ENCODE data around the gene TTLL11. TPM values are rescaled to one million over a fixed set of nuclear protein-coding genes. Genes with fewer than 3 reads are reported as not detected.

TTLL11 gene
- polyA plus RNA-seq, 1 donor from 2014 or later: 8.0 TPM

- H3K27ac ChIP-seq (ENCODE audit: low read length): no peak overlapping the region
- H3K4me2 ChIP-seq (ENCODE audit: low read length): no peak overlapping the region
- no peak overlapping the region for H3K4me3 ChIP-seq (ENCODE audit: low read length)
- no peak overlapping the region for H2AFZ ChIP-seq (ENCODE audit: low read depth, low read length)
- no peaks in the 10 kb centered on the region for H3K9me2 ChIP-seq (ENCODE audit: insufficient read depth, low read length)
- no peak overlapping the region for H3K9ac ChIP-seq (ENCODE audit: low read length)
- no peaks in the 10 kb centered on the region for H3K79me2 ChIP-seq (replicated peaks; ENCODE audit: insufficient read depth, low read length)
- H3F3A ChIP-seq (ENCODE audit: insufficient read depth, low read length, poor library complexity, severe bottlenecking): no peaks in the 10 kb centered on the region
- no peaks in the 10 kb centered on the region for H3K9me3 ChIP-seq (ENCODE audit: low read length)
- no peaks in the 10 kb centered on the region for H4K20me1 ChIP-seq (ENCODE audit: insufficient read depth)
- no peaks in the 10 kb centered on the region for H3K27me3 ChIP-seq (ENCODE audit: insufficient read depth, low read depth, low read length)
- TF ChIP-seq MXI1 (conservative IDR thresholded peaks at IDR 0.05; ENCODE audit: poor library complexity, severe bottlenecking) (no peak), EP300 (conservative IDR thresholded peaks at IDR 0.05; ENCODE audit: poor library complexity, severe bottlenecking) (no peak), REST (IDR thresholded peaks at IDR 0.05; ENCODE audit: borderline replicate concordance) (no peak), POLR2AphosphoS5 (IDR thresholded peaks at IDR 0.05) (no peak), RAD21 (conservative IDR thresholded peaks at IDR 0.05) (peak; percentile 37), SMC3 (conservative IDR thresholded peaks at IDR 0.05; ENCODE audit: poor library complexity) (peak; percentile 46)
- TF ChIP-seq, protein P1, sequence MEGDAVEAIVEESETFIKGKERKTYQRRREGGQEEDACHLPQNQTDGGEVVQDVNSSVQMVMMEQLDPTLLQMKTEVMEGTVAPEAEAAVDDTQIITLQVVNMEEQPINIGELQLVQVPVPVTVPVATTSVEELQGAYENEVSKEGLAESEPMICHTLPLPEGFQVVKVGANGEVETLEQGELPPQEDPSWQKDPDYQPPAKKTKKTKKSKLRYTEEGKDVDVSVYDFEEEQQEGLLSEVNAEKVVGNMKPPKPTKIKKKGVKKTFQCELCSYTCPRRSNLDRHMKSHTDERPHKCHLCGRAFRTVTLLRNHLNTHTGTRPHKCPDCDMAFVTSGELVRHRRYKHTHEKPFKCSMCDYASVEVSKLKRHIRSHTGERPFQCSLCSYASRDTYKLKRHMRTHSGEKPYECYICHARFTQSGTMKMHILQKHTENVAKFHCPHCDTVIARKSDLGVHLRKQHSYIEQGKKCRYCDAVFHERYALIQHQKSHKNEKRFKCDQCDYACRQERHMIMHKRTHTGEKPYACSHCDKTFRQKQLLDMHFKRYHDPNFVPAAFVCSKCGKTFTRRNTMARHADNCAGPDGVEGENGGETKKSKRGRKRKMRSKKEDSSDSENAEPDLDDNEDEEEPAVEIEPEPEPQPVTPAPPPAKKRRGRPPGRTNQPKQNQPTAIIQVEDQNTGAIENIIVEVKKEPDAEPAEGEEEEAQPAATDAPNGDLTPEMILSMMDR (IDR thresholded peaks at IDR 0.05; ENCODE audit: poor library complexity, severe bottlenecking): peak; percentile 39
- no peaks in the 10 kb centered on the region for H3K36me3 ChIP-seq (ENCODE audit: insufficient read depth, low read length)
Measured at GRCh38 chr9:122016744-122017143, 76.4 kb downstream of the TTLL11 start.

DNA sequence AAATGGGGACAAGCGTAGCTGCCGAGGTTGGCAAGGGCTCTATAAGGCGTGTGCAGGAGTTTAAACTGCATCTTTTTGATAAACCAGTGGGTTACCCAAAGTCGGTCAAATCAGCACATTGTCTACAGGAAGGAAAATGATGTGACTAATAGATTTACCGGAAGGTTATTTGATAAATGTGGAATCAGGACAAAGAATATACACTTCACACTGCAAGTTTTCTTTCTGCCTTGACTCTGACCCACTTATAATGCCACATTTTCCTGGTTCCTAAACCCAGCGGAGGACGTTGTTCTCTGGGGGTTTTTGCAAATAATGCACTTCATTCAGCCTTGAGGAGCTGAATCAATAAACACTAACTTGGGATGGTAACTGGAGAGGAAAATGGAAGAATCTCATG is 76.8 kb downstream of the TTLL11 start:
- Histone ChIP-seq H3K36me3 (ENCODE audit: insufficient read depth, low read length) (no peaks in the 10 kb centered on the region), H3K9ac (ENCODE audit: low read length) (no peak overlapping the region), H3K4me2 (ENCODE audit: low read length) (no peak overlapping the region), H3F3A (ENCODE audit: insufficient read depth, low read length, poor library complexity, severe bottlenecking) (no peaks in the 10 kb centered on the region), H3K27ac (ENCODE audit: low read length) (no peak overlapping the region), H4K20me1 (ENCODE audit: insufficient read depth) (no peaks in the 10 kb centered on the region), H3K79me2 (replicated peaks; ENCODE audit: insufficient read depth, low read length) (no peaks in the 10 kb centered on the region), H3K9me3 (ENCODE audit: low read length) (no peaks in the 10 kb centered on the region), H3K27me3 (ENCODE audit: insufficient read depth, low read depth, low read length) (no peaks in the 10 kb centered on the region), H3K9me2 (ENCODE audit: insufficient read depth, low read length) (no peaks in the 10 kb centered on the region), H2AFZ (ENCODE audit: low read depth, low read length) (no peak overlapping the region), H3K4me3 (ENCODE audit: low read length) (no peak overlapping the region)
- TF ChIP-seq POLR2AphosphoS5 (IDR thresholded peaks at IDR 0.05) (no peak), MXI1 (conservative IDR thresholded peaks at IDR 0.05; ENCODE audit: poor library complexity, severe bottlenecking) (no peak), TAF1 (IDR thresholded peaks at IDR 0.05; ENCODE audit: low read depth) (no peak), RAD21 (conservative IDR thresholded peaks at IDR 0.05) (no peak), EZH2 (IDR thresholded peaks at IDR 0.05; ENCODE audit: borderline replicate concordance, insufficient read depth, low read length, poor library complexity, severe bottlenecking) (no peak), EP300 (conservative IDR thresholded peaks at IDR 0.05; ENCODE audit: poor library complexity, severe bottlenecking) (no peak), REST (IDR thresholded peaks at IDR 0.05; ENCODE audit: borderline replicate concordance) (no peak), SMC3 (conservative IDR thresholded peaks at IDR 0.05; ENCODE audit: poor library complexity) (no peak)
- TF ChIP-seq, protein P1 (IDR thresholded peaks at IDR 0.05; ENCODE audit: poor library complexity, severe bottlenecking): no peak
